ENCODE data around the gene CMC1. TPM values are rescaled to one million over a fixed set of nuclear protein-coding genes. Genes with fewer than 3 reads are reported as not detected.
"Not testable (repeated sequence)": the region's sequence is repeated elsewhere in the genome, so short reads cannot be mapped to it uniquely, and the experiment has no call there.

The CMC1 gene
- total and polyA plus RNA-seq, 2 experiments from 2014 or later = 22.6 to 45.8 TPM

GRCh38 chr3:28267984-28268849 lies 26.8 kb downstream of the CMC1 start:
- H2AFZ ChIP-seq = no peak overlapping the region
- no peak overlapping the region for H3K4me3 ChIP-seq
- no peak for DNase-seq (ENCODE audit: low spot score)
- H3K9me2 ChIP-seq (replicated peaks; ENCODE audit: insufficient read depth) = no peaks in the 10 kb centered on the region
- peaks cover 3% of the 10 kb centered on the region for H4K20me1 ChIP-seq (ENCODE audit: insufficient read depth, poor library complexity, severe bottlenecking)
- TF ChIP-seq EZH2phosphoT487 (IDR thresholded peaks at IDR 0.05; ENCODE audit: low read depth, severe bottlenecking, unreplicated experiment) (no peak), CTCF (IDR thresholded peaks at IDR 0.05; ENCODE audit: poor library complexity) (no peak), EZH2 (IDR thresholded peaks at IDR 0.05; ENCODE audit: borderline replicate concordance) (no peak)
- H3K79me2 ChIP-seq = no peaks in the 10 kb centered on the region
- H3K36me3 ChIP-seq (replicated peaks; ENCODE audit: insufficient read depth, low read depth) = peaks cover 4% of the 10 kb centered on the region
- no peaks in the 10 kb centered on the region for H3K27me3 ChIP-seq
- no peak overlapping the region for H3K4me2 ChIP-seq
- H3K4me1 ChIP-seq (ENCODE audit: insufficient read depth) = no peaks in the 10 kb centered on the region
- no peak overlapping the region for H3K27ac ChIP-seq
- WGBS (ENCODE audit: low lambda C conversion rate, missing lambda C conversion rate) = 85% methylated on average over 5 of the region's 5 CpGs
- peaks cover 3% of the 10 kb centered on the region for H3K9me3 ChIP-seq (ENCODE audit: low read depth)

GRCh38 chr3:28268989-28269388 lies 27.6 kb downstream of the CMC1 start:
- no peak for DNase-seq (ENCODE audit: low spot score)
- Histone ChIP-seq H3K4me3 (no peak overlapping the region), H3K9me2 (replicated peaks; ENCODE audit: insufficient read depth) (no peaks in the 10 kb centered on the region), H3K36me3 (replicated peaks; ENCODE audit: insufficient read depth, low read depth) (peaks cover 4% of the 10 kb centered on the region), H3K4me2 (no peak overlapping the region), H2AFZ (no peak overlapping the region), H3K9me3 (ENCODE audit: low read depth) (peaks cover 10% of the 10 kb centered on the region), H3K79me2 (no peaks in the 10 kb centered on the region), H3K4me1 (ENCODE audit: insufficient read depth) (no peaks in the 10 kb centered on the region), H4K20me1 (ENCODE audit: insufficient read depth, poor library complexity, severe bottlenecking) (peaks cover 3% of the 10 kb centered on the region), H3K27me3 (no peaks in the 10 kb centered on the region), H3K27ac (no peak overlapping the region)
- 91% methylated on average over 1 of the region's 1 CpG for WGBS (ENCODE audit: low lambda C conversion rate, missing lambda C conversion rate)
- TF ChIP-seq EZH2 (IDR thresholded peaks at IDR 0.05; ENCODE audit: borderline replicate concordance) (no peak), EZH2phosphoT487 (IDR thresholded peaks at IDR 0.05; ENCODE audit: low read depth, severe bottlenecking, unreplicated experiment) (no peak), CTCF (IDR thresholded peaks at IDR 0.05; ENCODE audit: poor library complexity) (no peak)

GRCh38 chr3:28269884-28270283 lies 28.5 kb downstream of the CMC1 start:
- H3K4me3 ChIP-seq; H3K27me3 ChIP-seq; H3K9me2 ChIP-seq (replicated peaks; ENCODE audit: insufficient read depth); H2AFZ ChIP-seq; H4K20me1 ChIP-seq (ENCODE audit: insufficient read depth, poor library complexity, severe bottlenecking); H3K79me2 ChIP-seq; H3K9me3 ChIP-seq (ENCODE audit: low read depth); H3K4me2 ChIP-seq; H3K4me1 ChIP-seq (ENCODE audit: insufficient read depth); DNase-seq (ENCODE audit: low spot score); H3K36me3 ChIP-seq (replicated peaks; ENCODE audit: insufficient read depth, low read depth); H3K27ac ChIP-seq: not testable (repeated sequence)
- 100% methylated on average over 2 of the region's 2 CpGs for WGBS (ENCODE audit: low lambda C conversion rate, missing lambda C conversion rate)

- Histone ChIP-seq H3K4me3 (no peak overlapping the region), H3K9me3 (ENCODE audit: low read depth) (peaks cover 10% of the 10 kb centered on the region), H3K9me2 (replicated peaks; ENCODE audit: insufficient read depth) (no peaks in the 10 kb centered on the region), H3K27me3 (no peaks in the 10 kb centered on the region), H2AFZ (no peak overlapping the region), H3K36me3 (replicated peaks; ENCODE audit: insufficient read depth, low read depth) (no peaks in the 10 kb centered on the region), H3K79me2 (no peaks in the 10 kb centered on the region), H3K27ac (no peak overlapping the region), H4K20me1 (ENCODE audit: insufficient read depth, poor library complexity, severe bottlenecking) (no peaks in the 10 kb centered on the region), H3K4me1 (ENCODE audit: insufficient read depth) (no peaks in the 10 kb centered on the region), H3K4me2 (no peak overlapping the region)
- TF ChIP-seq EZH2 (IDR thresholded peaks at IDR 0.05; ENCODE audit: borderline replicate concordance) (no peak), EZH2phosphoT487 (IDR thresholded peaks at IDR 0.05; ENCODE audit: low read depth, severe bottlenecking, unreplicated experiment) (no peak), CTCF (IDR thresholded peaks at IDR 0.05; ENCODE audit: poor library complexity) (no peak)
- no peak for DNase-seq (ENCODE audit: low spot score)
These were observed 32.4 kb downstream of the CMC1 start for GRCh38 chr3:28273837-28274236.

Measured in hepatocyte (in vitro differentiated cells).